HepG2 (cell line): ENCODE data around the gene NUTM2D. TPM values are rescaled to one million over a fixed set of nuclear protein-coding genes. Genes with fewer than 3 reads are reported as not detected.
"Not testable (repeated sequence)": the region's sequence is repeated elsewhere in the genome, so short reads cannot be mapped to it uniquely, and the experiment has no call there.

Experiments used
- ATAC-seq: fragments of 200-7000 bp; cut with Tn5 transposase; 3 replicates; pipeline ENCODE4 v1.9.1; 2020; ENCODE audit warnings: mild to moderate bottlenecking, moderate library complexity
- BruUV-seq: library from RNA; stranded (reverse); fragments of 400-500 nt; replicated peaks from 2 replicates; lab custom pipeline; 2021; lab: Mats Ljungman, UMichigan
- CTCF ChIA-PET: fragments of 300-600 bp; formaldehyde crosslinking; extraction: SDS; loops from one replicate; lab custom pipeline; 2021; ENCODE audit warnings: low total read pairs, inconsistent platforms, low intra/inter-chr PET ratio; lab: Yijun Ruan, JAX
- POLR2A ChIA-PET: fragments of 350-600 bp; sonication (Branson Sonifier 250); formaldehyde crosslinking; loops from one replicate; lab custom pipeline; 2020; ENCODE audit warnings: antibody characterized with exemption, inconsistent platforms; lab: Yijun Ruan, JAX
- DNase-seq: peaks from one replicate; pipeline ENCODE4 v3.0.0-alpha.2; 2015; ENCODE audit warnings: low spot score
- FAIRE-seq: peaks from 3 replicates; lab custom pipeline; 2011; peaks lifted over from hg19 to GRCh38; lab: Jason Lieb, UNC
- H2AFZ ChIP-seq: one replicate; pipeline ENCODE4 v1.6.1; 2011; ENCODE audit warnings: low read length, inconsistent platforms
- H3K27ac ChIP-seq: fragments of 300-600 bp; 3 replicates; pipeline ENCODE4 v1.8.0; 2011; ENCODE audit warnings: mixed run types, mild to moderate bottlenecking, mixed read lengths, low read length, inconsistent platforms; ENCODE audit not compliant: insufficient read depth; ENCODE audit errors: extremely low read length
- H3K27me3 ChIP-seq, 2 experiments: fragments of 200-600 bp in 1 of 2; 2 replicates in 1 of 2; 3 replicates in 1 of 2; pipeline versions ENCODE4 v1.6.0 to v1.8.0; 2011; ENCODE audit warnings: low read length in 2 of 2, mild to moderate bottlenecking in 2 of 2, moderate library complexity in 2 of 2, inconsistent platforms in 1 of 2; ENCODE audit not compliant: insufficient read depth in 2 of 2, control insufficient read depth in 1 of 2
- H3K36me3 ChIP-seq, 2 experiments: fragments of 200-600 bp in 1 of 2; replicated peaks in 1 of 2; 2 replicates in 1 of 2; 3 replicates in 1 of 2; pipeline versions ENCODE4 v1.5.1 to v1.8.0; 2011; ENCODE audit warnings: low read length in 2 of 2, inconsistent platforms in 1 of 2; ENCODE audit not compliant: insufficient read depth in 2 of 2, control insufficient read depth in 1 of 2
- H3K4me1 ChIP-seq: 2 replicates; pipeline ENCODE4 v1.5.1; 2012; ENCODE audit warnings: low read length, inconsistent platforms; ENCODE audit not compliant: insufficient read depth
- H3K4me2 ChIP-seq: 2 replicates; pipeline ENCODE4 v1.6.0; 2011; ENCODE audit warnings: low read depth, low read length, inconsistent platforms
- H3K4me3 ChIP-seq, 3 experiments: fragments of 200-600 bp in 1 of 3; sonication (generic), shearing (Covaris generic) in 1 of 3; replicated peaks in 1 of 3; 2 replicates each; pipeline ENCODE4 v1.5.1; 2011 to 2016; ENCODE audit warnings: low read length in 3 of 3, inconsistent platforms in 2 of 3, low read depth in 2 of 3, mild to moderate bottlenecking in 2 of 3, control low read depth in 1 of 3, mixed read lengths in 1 of 3; ENCODE audit not compliant: insufficient read depth in 1 of 3
- H3K79me2 ChIP-seq: one replicate; pipeline ENCODE4 v1.6.1; 2011; ENCODE audit warnings: low read length, inconsistent platforms; ENCODE audit not compliant: insufficient read depth
- H3K9ac ChIP-seq: 2 replicates; pipeline ENCODE4 v1.6.0; 2011; ENCODE audit warnings: mild to moderate bottlenecking, low read depth, low read length, inconsistent platforms; ENCODE audit not compliant: insufficient read depth
- H3K9me3 ChIP-seq: 2 replicates; pipeline ENCODE4 v1.5.1; 2012; ENCODE audit warnings: mild to moderate bottlenecking, low read length
- H4K20me1 ChIP-seq: 2 replicates; pipeline ENCODE4 v1.6.0; 2011; ENCODE audit warnings: inconsistent platforms, mild to moderate bottlenecking, low read length, moderate library complexity; ENCODE audit not compliant: insufficient read depth
- ISL2 ChIP-seq: sonication (generic); formaldehyde crosslinking; IDR thresholded peaks from 2 replicates; pipeline ENCODE4 v1.5.0; 2020; ENCODE audit warnings: missing genetic modification reagents
- KAT8 ChIP-seq: IDR thresholded peaks from 2 replicates; pipeline ENCODE4 v1.6.1; 2016; ENCODE audit warnings: missing genetic modification reagents, missing compliant biosample characterization
- MAZ ChIP-seq, 2 experiments: sonication (generic) in 1 of 2; formaldehyde crosslinking in 1 of 2; IDR thresholded peaks; 2 replicates each; pipeline versions ENCODE4 v1.5.0 to v1.6.1; 2012 to 2020; ENCODE audit warnings: low read depth in 2 of 2, mild to moderate bottlenecking in 2 of 2, borderline replicate concordance in 1 of 2, improper control_type of control experiment in 1 of 2, low read length in 1 of 2, missing genetic modification reagents in 1 of 2, moderate library complexity in 1 of 2
- PATZ1 ChIP-seq: sonication (generic); formaldehyde crosslinking; IDR thresholded peaks from 2 replicates; pipeline ENCODE4 v1.4.0; 2020; ENCODE audit warnings: missing genetic modification reagents
- RBFOX2 ChIP-seq: fragments of 200-400 bp; formaldehyde crosslinking; IDR thresholded peaks from 2 replicates; pipeline ENCODE4 v1.6.1; 2017; ENCODE audit warnings: low read depth, mild to moderate bottlenecking, low read length
- STAG1 ChIP-seq: sonication (generic); formaldehyde crosslinking; IDR thresholded peaks from 2 replicates; pipeline ENCODE4 v1.4.0; 2020; ENCODE audit warnings: missing genetic modification reagents
- ZBTB10 ChIP-seq: sonication (generic); formaldehyde crosslinking; IDR thresholded peaks from 2 replicates; pipeline ENCODE4 v1.4.0; 2020; ENCODE audit warnings: missing genetic modification reagents, borderline replicate concordance
- ZBTB42 ChIP-seq: sonication (generic); formaldehyde crosslinking; IDR thresholded peaks from 2 replicates; pipeline ENCODE4 v1.5.0; 2020; ENCODE audit warnings: mild to moderate bottlenecking, missing genetic modification reagents
- ZFY ChIP-seq: sonication (generic); formaldehyde crosslinking; IDR thresholded peaks from 2 replicates; pipeline ENCODE4 v1.4.0; 2020; ENCODE audit warnings: missing genetic modification reagents
- WGBS: methylation state at CpG from one replicate; pipeline ENCODE4 v1.1.6; 2017; ENCODE audit warnings: low lambda C conversion rate; 5-methylcytosine and 5-hydroxymethylcytosine counted together
- in situ Hi-C: cut with HindIII; loops from 2 replicates; pipeline ENCODE4 v1.10.0; 2017; ENCODE audit warnings: low pct_unique_long_range_greater_than_20kb; ENCODE audit not compliant: extremely low pct_ligation_motif_present
- intact Hi-C: fragments of 100-400 bp; cut with micrococcal nuclease; formaldehyde crosslinking; loops from one replicate; pipeline ENCODE4 v1.10.0; 2022; ENCODE audit not compliant: unreplicated experiment
- polyA plus RNA-seq, 8 experiments: library from polyadenylated mRNA; depleted of rRNA in 3 of 8; stranded (reverse) in 7 of 8; unstranded in 1 of 8; fragments of >200 nt; fragmentation: Illumina TruSeq in 4 of 8; extraction: Trizol in 4 of 8; gene quantifications; 2 replicates each; pipeline versions ENCODE4 v1.2.1 to v1.2.3, GENCODE V29; 2011 to 2016; ENCODE audit warnings: low read depth in 4 of 8, missing spikeins in 1 of 8, mixed read lengths in 1 of 8; ENCODE audit not compliant: insufficient read depth in 1 of 8
- total RNA-seq, 5 experiments: library from RNA; depleted of rRNA; stranded (reverse); fragments of >200 nt; fragmentation: Illumina TruSeq; extraction: Trizol; gene quantifications; 2 replicates each; pipeline ENCODE4 v1.2.3, GENCODE V29; 2016; ENCODE audit warnings: low read depth in 1 of 5
- TF ChIP-seq, protein P1 (sequence below): sonication (generic); formaldehyde crosslinking; IDR thresholded peaks from 2 replicates; pipeline ENCODE4 v1.5.1; 2020; ENCODE audit warnings: missing genetic modification reagents, mild to moderate bottlenecking, borderline replicate concordance
- TF ChIP-seq, protein P2 (sequence below): sonication (generic); formaldehyde crosslinking; IDR thresholded peaks from 2 replicates; pipeline ENCODE4 v1.4.0; 2020; ENCODE audit warnings: missing genetic modification reagents, borderline replicate concordance

NUTM2D gene
- total and polyA plus RNA-seq, 2 of the 13 experiments (the other 11 are each of a cell fraction or from before 2014, with no cell fraction given): 2.1 to 3.3 TPM

- BruUV-seq: TSS peak; percentile 73
- intact Hi-C loops: loop anchor here (5.0 kb wide), 1 partner anchor 165 kb away; no protein-coding TSS in a partner anchor
- H3K79me2 ChIP-seq; H4K20me1 ChIP-seq; H2AFZ ChIP-seq; H3K36me3 ChIP-seq; FAIRE-seq; in situ Hi-C loops; H3K27me3 ChIP-seq; POLR2A ChIA-PET; H3K9me3 ChIP-seq; H3K4me2 ChIP-seq; CTCF ChIA-PET; TF ChIP-seq MAZ (IDR thresholded peaks at IDR 0.05; ENCODE audit: borderline replicate concordance, low read depth, low read length): not testable (repeated sequence)
- peaks cover 25% of the 10 kb centered on the region for H3K4me1 ChIP-seq
- peak overlapping the region; percentile 12 to 64 (median 61); a peak in 4 of 6 replicates for H3K4me3 ChIP-seq
- H3K9ac ChIP-seq: peak overlapping the region; percentile 59
- DNase-seq (peak; percentile 54), ATAC-seq (peak; percentile 88)
- no CpG with 5 or more reads among the region's 65 CpGs for WGBS
- H3K27ac ChIP-seq: peak overlapping the region; percentile 76
- TF ChIP-seq ZBTB42 (0 out of 2 replicates have a peak, but pooled peaks have one; percentile 57), RBFOX2 (peak; percentile 75), ZFY (CRISPR knock-in tag) (peak; percentile 69), MAZ (CRISPR knock-in tag; IDR thresholded peaks at IDR 0.05; ENCODE audit: low read depth) (peak; percentile 50), ISL2 (0 out of 2 replicates have a peak, but pooled peaks have one; percentile 30), KAT8 (CRISPR knock-in tag) (peak; percentile 34; the same call in 1 of the 2 replicates), STAG1 (peak; percentile 12; the same call in 1 of the 2 replicates), PATZ1 (CRISPR knock-in tag) (peak; percentile 76), ZBTB10 (CRISPR knock-in tag) (0 out of 2 replicates have a peak, but pooled peaks have one; percentile 25)
- TF ChIP-seq, protein P1, sequence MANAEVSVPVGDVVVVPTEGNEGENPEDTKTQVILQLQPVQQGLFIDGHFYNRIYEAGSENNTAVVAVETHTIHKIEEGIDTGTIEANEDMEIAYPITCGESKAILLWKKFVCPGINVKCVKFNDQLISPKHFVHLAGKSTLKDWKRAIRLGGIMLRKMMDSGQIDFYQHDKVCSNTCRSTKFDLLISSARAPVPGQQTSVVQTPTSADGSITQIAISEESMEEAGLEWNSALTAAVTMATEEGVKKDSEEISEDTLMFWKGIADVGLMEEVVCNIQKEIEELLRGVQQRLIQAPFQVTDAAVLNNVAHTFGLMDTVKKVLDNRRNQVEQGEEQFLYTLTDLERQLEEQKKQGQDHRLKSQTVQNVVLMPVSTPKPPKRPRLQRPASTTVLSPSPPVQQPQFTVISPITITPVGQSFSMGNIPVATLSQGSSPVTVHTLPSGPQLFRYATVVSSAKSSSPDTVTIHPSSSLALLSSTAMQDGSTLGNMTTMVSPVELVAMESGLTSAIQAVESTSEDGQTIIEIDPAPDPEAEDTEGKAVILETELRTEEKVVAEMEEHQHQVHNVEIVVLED: peak; percentile 56; the same call in 1 of the 2 replicates
- TF ChIP-seq, protein P2, sequence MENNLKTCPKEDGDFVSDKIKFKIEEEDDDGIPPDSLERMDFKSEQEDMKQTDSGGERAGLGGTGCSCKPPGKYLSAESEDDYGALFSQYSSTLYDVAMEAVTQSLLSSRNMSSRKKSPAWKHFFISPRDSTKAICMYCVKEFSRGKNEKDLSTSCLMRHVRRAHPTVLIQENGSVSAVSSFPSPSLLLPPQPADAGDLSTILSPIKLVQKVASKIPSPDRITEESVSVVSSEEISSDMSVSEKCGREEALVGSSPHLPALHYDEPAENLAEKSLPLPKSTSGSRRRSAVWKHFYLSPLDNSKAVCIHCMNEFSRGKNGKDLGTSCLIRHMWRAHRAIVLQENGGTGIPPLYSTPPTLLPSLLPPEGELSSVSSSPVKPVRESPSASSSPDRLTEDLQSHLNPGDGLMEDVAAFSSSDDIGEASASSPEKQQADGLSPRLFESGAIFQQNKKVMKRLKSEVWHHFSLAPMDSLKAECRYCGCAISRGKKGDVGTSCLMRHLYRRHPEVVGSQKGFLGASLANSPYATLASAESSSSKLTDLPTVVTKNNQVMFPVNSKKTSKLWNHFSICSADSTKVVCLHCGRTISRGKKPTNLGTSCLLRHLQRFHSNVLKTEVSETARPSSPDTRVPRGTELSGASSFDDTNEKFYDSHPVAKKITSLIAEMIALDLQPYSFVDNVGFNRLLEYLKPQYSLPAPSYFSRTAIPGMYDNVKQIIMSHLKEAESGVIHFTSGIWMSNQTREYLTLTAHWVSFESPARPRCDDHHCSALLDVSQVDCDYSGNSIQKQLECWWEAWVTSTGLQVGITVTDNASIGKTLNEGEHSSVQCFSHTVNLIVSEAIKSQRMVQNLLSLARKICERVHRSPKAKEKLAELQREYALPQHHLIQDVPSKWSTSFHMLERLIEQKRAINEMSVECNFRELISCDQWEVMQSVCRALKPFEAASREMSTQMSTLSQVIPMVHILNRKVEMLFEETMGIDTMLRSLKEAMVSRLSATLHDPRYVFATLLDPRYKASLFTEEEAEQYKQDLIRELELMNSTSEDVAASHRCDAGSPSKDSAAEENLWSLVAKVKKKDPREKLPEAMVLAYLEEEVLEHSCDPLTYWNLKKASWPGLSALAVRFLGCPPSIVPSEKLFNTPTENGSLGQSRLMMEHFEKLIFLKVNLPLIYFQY (CRISPR knock-in tag): peak; percentile 56; the same call in 1 of the 2 replicates
Measured at GRCh38 chr10:87342711-87343258, 14.8 kb upstream of the NUTM2D start.
